Urothelium cell line (cell line): ENCODE data around the gene NPAS3.

Experiments
- DNase-seq: peaks from one replicate; pipeline ENCODE4 v3.0.0; 2011; ENCODE audit warnings: low spot score, mixed read lengths
- FAIRE-seq: peaks from 2 replicates; lab custom pipeline; 2011; peaks lifted over from hg19 to GRCh38; lab: Jason Lieb, UNC

The NPAS3 gene

GRCh38 chr14:33150666-33151428 is 212.2 kb downstream of the NPAS3 start:
- FAIRE-seq (no peak), DNase-seq (no peak)

GRCh38 chr14:33163109-33163508 is 224.4 kb downstream of the NPAS3 start:
- DNase-seq (no peak), FAIRE-seq (no peak)

- FAIRE-seq: no peak
- no peak for DNase-seq
Observed at GRCh38 chr14:33163600-33163999, 224.9 kb downstream of the NPAS3 start.

GRCh38 chr14:33165144-33165925 is 226.7 kb downstream of the NPAS3 start:
- FAIRE-seq (no peak), DNase-seq (no peak)

- DNase-seq (no peak), FAIRE-seq (no peak)
Observed at GRCh38 chr14:33165926-33166289, 227.2 kb downstream of the NPAS3 start.

- DNase-seq (no peak), FAIRE-seq (no peak)
Observed at GRCh38 chr14:33175951-33176350, 237.3 kb downstream of the NPAS3 start.

GRCh38 chr14:33184587-33184986 is 245.9 kb downstream of the NPAS3 start:
- no peak for FAIRE-seq
- no peak for DNase-seq

- no peak for DNase-seq
- no peak for FAIRE-seq
Observed at GRCh38 chr14:33186656-33187055, 248.0 kb downstream of the NPAS3 start.

- FAIRE-seq (no peak), DNase-seq (no peak)
Observed at GRCh38 chr14:33188880-33189279, 250.2 kb downstream of the NPAS3 start.

GRCh38 chr14:33191855-33192254 is 253.2 kb downstream of the NPAS3 start:
- FAIRE-seq: no peak

GRCh38 chr14:33194551-33194950 is 255.9 kb downstream of the NPAS3 start:
- no peak for FAIRE-seq
- no peak for DNase-seq

More at GRCh38 chr14:33191855-33192254, 253.2 kb downstream of the NPAS3 start:
- no peak for DNase-seq

GRCh38 chr14:33198684-33199083 is 260.0 kb downstream of the NPAS3 start:
- FAIRE-seq (no peak), DNase-seq (no peak)

- FAIRE-seq (no peak), DNase-seq (no peak)
Observed at GRCh38 chr14:33201116-33201515, 262.4 kb downstream of the NPAS3 start.

GRCh38 chr14:33206981-33207380 is 268.3 kb downstream of the NPAS3 start:
- DNase-seq (no peak), FAIRE-seq (no peak)

GRCh38 chr14:33207467-33208017 is 268.9 kb downstream of the NPAS3 start:
- DNase-seq: no peak
- no peak for FAIRE-seq

GRCh38 chr14:33210311-33210710 is 271.6 kb downstream of the NPAS3 start:
- FAIRE-seq (no peak), DNase-seq (peak; percentile 27)

GRCh38 chr14:33218026-33218425 is 279.3 kb downstream of the NPAS3 start:
- FAIRE-seq (no peak), DNase-seq (no peak)

- FAIRE-seq: no peak
- DNase-seq: no peak
Observed at GRCh38 chr14:33219957-33220356, 281.3 kb downstream of the NPAS3 start.

- no peak for FAIRE-seq
- DNase-seq: peak; percentile 20
Observed at GRCh38 chr14:33229269-33229929, 290.7 kb downstream of the NPAS3 start.

- FAIRE-seq (no peak), DNase-seq (no peak)
Observed at GRCh38 chr14:33230021-33230420, 291.3 kb downstream of the NPAS3 start.

GRCh38 chr14:33232031-33232430 is 293.4 kb downstream of the NPAS3 start:
- DNase-seq (no peak), FAIRE-seq (no peak)
